ENCODE data around the gene IL22.

GRCh38 chr12:68231229-68231628 is 22.2 kb downstream of the IL22 start:
- TF ChIP-seq, protein P1, sequence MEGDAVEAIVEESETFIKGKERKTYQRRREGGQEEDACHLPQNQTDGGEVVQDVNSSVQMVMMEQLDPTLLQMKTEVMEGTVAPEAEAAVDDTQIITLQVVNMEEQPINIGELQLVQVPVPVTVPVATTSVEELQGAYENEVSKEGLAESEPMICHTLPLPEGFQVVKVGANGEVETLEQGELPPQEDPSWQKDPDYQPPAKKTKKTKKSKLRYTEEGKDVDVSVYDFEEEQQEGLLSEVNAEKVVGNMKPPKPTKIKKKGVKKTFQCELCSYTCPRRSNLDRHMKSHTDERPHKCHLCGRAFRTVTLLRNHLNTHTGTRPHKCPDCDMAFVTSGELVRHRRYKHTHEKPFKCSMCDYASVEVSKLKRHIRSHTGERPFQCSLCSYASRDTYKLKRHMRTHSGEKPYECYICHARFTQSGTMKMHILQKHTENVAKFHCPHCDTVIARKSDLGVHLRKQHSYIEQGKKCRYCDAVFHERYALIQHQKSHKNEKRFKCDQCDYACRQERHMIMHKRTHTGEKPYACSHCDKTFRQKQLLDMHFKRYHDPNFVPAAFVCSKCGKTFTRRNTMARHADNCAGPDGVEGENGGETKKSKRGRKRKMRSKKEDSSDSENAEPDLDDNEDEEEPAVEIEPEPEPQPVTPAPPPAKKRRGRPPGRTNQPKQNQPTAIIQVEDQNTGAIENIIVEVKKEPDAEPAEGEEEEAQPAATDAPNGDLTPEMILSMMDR (IDR thresholded peaks at IDR 0.05 in 2 of 3, conservative IDR thresholded peaks at IDR 0.05 in 1 of 3; ENCODE audit: insufficient read depth in 2 of 3, low read depth in 1 of 3, low read length in 3 of 3), result no peak
- no peak for TF ChIP-seq RAD21 (CRISPR knock-in tag; conservative IDR thresholded peaks at IDR 0.05 in 1 of 2, IDR thresholded peaks at IDR 0.05 in 1 of 2)
- no peak for TF ChIP-seq TCF7 (IDR thresholded peaks at IDR 0.05; ENCODE audit: borderline replicate concordance)
- TF ChIP-seq CBFB (CRISPR knock-in tag; IDR thresholded peaks at IDR 0.05), result no peak
- TF ChIP-seq CREB1 (IDR thresholded peaks at IDR 0.05), result no peak
- no peak for TF ChIP-seq CREB1 (CRISPR knock-in tag; IDR thresholded peaks at IDR 0.05)
- no peak for TF ChIP-seq POLR2AphosphoS5 (IDR thresholded peaks at IDR 0.05; ENCODE audit: control insufficient read depth, insufficient read depth, low read depth, low read length)
- TF ChIP-seq SMARCB1 (IDR thresholded peaks at IDR 0.05; ENCODE audit: insufficient read length, low read depth), result no peak
- no peak for TF ChIP-seq TEAD1 (CRISPR knock-in tag; IDR thresholded peaks at IDR 0.05)
- TF ChIP-seq SIX5 (IDR thresholded peaks at IDR 0.05; ENCODE audit: borderline replicate concordance in 1 of 2, insufficient read depth in 1 of 2, low read depth in 1 of 2, low read length in 2 of 2), result no peak
- no peak for TF ChIP-seq FOSL1 (tag; conservative IDR thresholded peaks at IDR 0.05)
- no peak for TF ChIP-seq FOXP1 (CRISPR knock-in tag; IDR thresholded peaks at IDR 0.05)
